GM23338 (cell line): ENCODE results near the gene GNAO1. TPM values are rescaled to one million over a fixed set of nuclear protein-coding genes. Genes with fewer than 3 reads are reported as not detected.

ENCODE experiments used
- ATAC-seq: fragments of 200-7000 bp; cut with Tn5 transposase; 3 replicates; pipeline ENCODE4 v1.9.1; 2020
- DNase-seq: peaks from one replicate; pipeline ENCODE4 v3.0.0-alpha.2; 2015; ENCODE audit warnings: low spot score
- H2AFZ ChIP-seq: fragments of 200-600 bp; sonication (generic); 2 replicates; pipeline ENCODE4 v1.8.0; 2016; ENCODE audit warnings: antibody characterized with exemption, mild to moderate bottlenecking, moderate library complexity
- H3F3A ChIP-seq: fragments of 200-600 bp; sonication (generic); replicated peaks from 2 replicates; pipeline ENCODE4 v1.8.0; 2017; ENCODE audit warnings: antibody characterized with exemption, mixed run types, low read depth
- H3K27ac ChIP-seq: fragments of 200-600 bp; sonication (generic); 2 replicates; pipeline ENCODE4 v1.6.1; 2016; ENCODE audit warnings: low read depth
- H3K27me3 ChIP-seq: fragments of 200-600 bp; sonication (generic); 2 replicates; pipeline ENCODE4 v1.8.0; 2016; ENCODE audit warnings: mild to moderate bottlenecking, mixed run types, moderate library complexity; ENCODE audit not compliant: insufficient read depth
- H3K36me3 ChIP-seq: fragments of 200-600 bp; sonication (generic); 2 replicates; pipeline ENCODE4 v1.8.0; 2016; ENCODE audit warnings: mild to moderate bottlenecking; ENCODE audit not compliant: insufficient read depth
- H3K4me1 ChIP-seq: fragments of 200-600 bp; sonication (generic); 2 replicates; pipeline ENCODE4 v1.8.0; 2016; ENCODE audit warnings: mild to moderate bottlenecking, moderate library complexity; ENCODE audit not compliant: insufficient read depth
- H3K4me2 ChIP-seq: fragments of 200-600 bp; sonication (generic); 2 replicates; pipeline ENCODE4 v1.7.1; 2017; ENCODE audit warnings: mixed run types
- H3K4me3 ChIP-seq: fragments of 200-600 bp; sonication (generic); 2 replicates; pipeline ENCODE4 v1.6.1; 2016; ENCODE audit warnings: mixed run types
- H3K79me2 ChIP-seq: fragments of 200-600 bp; sonication (generic); replicated peaks from 2 replicates; pipeline ENCODE4 v1.8.0; 2017; ENCODE audit warnings: mild to moderate bottlenecking; ENCODE audit not compliant: insufficient read depth
- H3K9me2 ChIP-seq: fragments of 200-600 bp; sonication (generic); 2 replicates; pipeline ENCODE4 v1.8.0; 2017; ENCODE audit not compliant: insufficient read depth
- H4K20me1 ChIP-seq: fragments of 200-600 bp; sonication (generic); replicated peaks from 2 replicates; pipeline ENCODE4 v1.8.0; 2017; ENCODE audit warnings: mild to moderate bottlenecking; ENCODE audit not compliant: insufficient read depth
- H3K27ac Mint-ChIP-seq: 2 replicates; pipeline ENCODE4 v1.8.0; 2020; ENCODE audit warnings: inconsistent platforms, mild to moderate bottlenecking, moderate library complexity, mixed read lengths
- H3K27me3 Mint-ChIP-seq: 3 replicates; pipeline ENCODE4 v1.8.0; 2022; ENCODE audit warnings: low read depth, mild to moderate bottlenecking, moderate library complexity, mixed read lengths, inconsistent platforms; ENCODE audit not compliant: insufficient read depth, poor library complexity
- H3K36me3 Mint-ChIP-seq: 3 replicates; pipeline ENCODE4 v1.8.0; 2021; ENCODE audit warnings: low read depth, mild to moderate bottlenecking, inconsistent platforms, moderate library complexity, mixed read lengths
- H3K4me1 Mint-ChIP-seq: 3 replicates; pipeline ENCODE4 v1.8.0; 2020; ENCODE audit warnings: mild to moderate bottlenecking, inconsistent platforms, mixed read lengths
- H3K4me3 Mint-ChIP-seq: 3 replicates; pipeline ENCODE4 v1.8.0; 2021; ENCODE audit warnings: moderate library complexity, mild to moderate bottlenecking, inconsistent platforms, mixed read lengths
- H3K9me3 Mint-ChIP-seq: 3 replicates; pipeline ENCODE4 v1.8.0; 2020; ENCODE audit warnings: moderate library complexity, mild to moderate bottlenecking, inconsistent platforms, mixed read lengths
- EZH2 ChIP-seq: fragments of 200-600 bp; sonication (generic); IDR thresholded peaks from one replicate; pipeline ENCODE4 v1.8.0; 2017; ENCODE audit warnings: antibody characterized with exemption, mild to moderate bottlenecking, low read depth; ENCODE audit not compliant: unreplicated experiment
- EZH2phosphoT487 ChIP-seq: fragments of 200-600 bp; sonication (generic); IDR thresholded peaks from one replicate; pipeline ENCODE4 v1.8.1; 2018; ENCODE audit warnings: antibody characterized with exemption; ENCODE audit not compliant: unreplicated experiment
- JUNB ChIP-seq: IDR thresholded peaks from one replicate; pipeline ENCODE4 v1.6.1; 2016; ENCODE audit warnings: antibody characterized with exemption; ENCODE audit not compliant: unreplicated experiment
- POLR2AphosphoS5 ChIP-seq: IDR thresholded peaks from 2 replicates; pipeline ENCODE4 v1.6.1; 2016; ENCODE audit warnings: antibody characterized with exemption, low read depth
- polyA plus RNA-seq: library from polyadenylated mRNA; unstranded; fragments of >200 nt; fragmentation: Nextera tagmentation; extraction: Ambion mirVana; gene quantifications from 2 replicates; pipeline ENCODE4 v1.2.1, GENCODE V29; 2016
- total RNA-seq: library from RNA; depleted of rRNA; stranded (reverse); fragments of >200 nt; shearing (Covaris generic); gene quantifications from 2 replicates; pipeline ENCODE4 v1.2.3, GENCODE V29; 2014
- TF ChIP-seq, protein P1 (sequence below), 2 experiments: fragments of 200-600 bp in 1 of 2; sonication (generic) in 1 of 2; conservative IDR thresholded peaks; 2 replicates each; pipeline versions ENCODE4 v1.5.1 to v1.6.1; 2016 to 2017; ENCODE audit warnings: antibody characterized with exemption in 2 of 2, low read depth in 2 of 2, mild to moderate bottlenecking in 2 of 2, moderate library complexity in 1 of 2
- TF ChIP-seq, protein P2 (sequence below): IDR thresholded peaks from 2 replicates; pipeline ENCODE4 v1.6.1; 2016; ENCODE audit warnings: antibody characterized with exemption
- TF ChIP-seq, protein P3 (sequence below): IDR thresholded peaks from one replicate; pipeline ENCODE4 v1.6.1; 2018; ENCODE audit warnings: antibody characterized with exemption; ENCODE audit not compliant: unreplicated experiment

Gene GNAO1
- total and polyA plus RNA-seq, 2 experiments from 2014 or later: 6.5 to 24.8 TPM

DNA sequence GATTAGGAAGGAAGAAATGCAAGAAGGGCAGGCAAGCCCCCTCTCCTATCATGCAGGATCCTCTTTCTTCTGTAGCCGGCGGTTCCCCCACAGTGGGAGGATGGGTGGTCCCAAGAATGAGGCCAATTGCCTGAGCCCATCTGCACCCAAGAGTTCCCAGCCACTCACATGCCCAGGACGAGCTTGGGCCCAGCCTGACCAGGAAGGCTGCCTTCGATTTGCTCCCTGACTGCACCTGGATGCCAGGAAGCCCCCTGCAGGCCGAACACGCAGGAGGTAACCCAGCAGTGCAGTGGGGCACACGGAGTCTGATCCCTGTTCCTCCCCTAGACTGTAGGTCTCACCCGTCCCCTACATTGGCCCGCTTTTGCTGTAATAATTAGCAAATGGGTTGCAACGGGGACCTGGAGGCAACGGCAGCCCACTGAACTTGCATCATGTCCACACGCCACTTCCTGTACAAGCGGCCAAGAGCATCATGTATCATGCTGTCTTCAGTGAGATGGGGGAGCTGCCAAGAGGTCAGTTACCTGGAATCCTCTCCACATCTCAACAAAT lies 166.6 kb downstream of the GNAO1 start:
- Histone ChIP-seq H3K36me3 (no peaks in the 10 kb centered on the region), H3K4me3 (no peak overlapping the region), H3K9me2 (no peaks in the 10 kb centered on the region), H2AFZ (peak overlapping the region; percentile 84), H3F3A (no peaks in the 10 kb centered on the region; the same call in 1 of the 2 replicates), H3K4me1 (peaks cover 23% of the 10 kb centered on the region), H3K27ac (peak overlapping the region; percentile 60; the same call in 1 of the 2 replicates), H4K20me1 (no peaks in the 10 kb centered on the region), H3K4me2 (0 out of 2 replicates have a peak overlapping the region, but pooled peaks have one; percentile 74), H3K27me3 (no peaks in the 10 kb centered on the region), H3K79me2 (no peaks in the 10 kb centered on the region)
- DNase-seq: peak; percentile 69
- Mint-ChIP-seq H3K4me3 (no peak overlapping the region), H3K4me1 (peaks cover 38% of the 10 kb centered on the region), H3K36me3 (peaks cover 4% of the 10 kb centered on the region; the same call in 1 of the 3 replicates), H3K27me3 (peaks cover 7% of the 10 kb centered on the region), H3K27ac (no peak overlapping the region), H3K9me3 (no peaks in the 10 kb centered on the region)
- TF ChIP-seq, protein P1, sequence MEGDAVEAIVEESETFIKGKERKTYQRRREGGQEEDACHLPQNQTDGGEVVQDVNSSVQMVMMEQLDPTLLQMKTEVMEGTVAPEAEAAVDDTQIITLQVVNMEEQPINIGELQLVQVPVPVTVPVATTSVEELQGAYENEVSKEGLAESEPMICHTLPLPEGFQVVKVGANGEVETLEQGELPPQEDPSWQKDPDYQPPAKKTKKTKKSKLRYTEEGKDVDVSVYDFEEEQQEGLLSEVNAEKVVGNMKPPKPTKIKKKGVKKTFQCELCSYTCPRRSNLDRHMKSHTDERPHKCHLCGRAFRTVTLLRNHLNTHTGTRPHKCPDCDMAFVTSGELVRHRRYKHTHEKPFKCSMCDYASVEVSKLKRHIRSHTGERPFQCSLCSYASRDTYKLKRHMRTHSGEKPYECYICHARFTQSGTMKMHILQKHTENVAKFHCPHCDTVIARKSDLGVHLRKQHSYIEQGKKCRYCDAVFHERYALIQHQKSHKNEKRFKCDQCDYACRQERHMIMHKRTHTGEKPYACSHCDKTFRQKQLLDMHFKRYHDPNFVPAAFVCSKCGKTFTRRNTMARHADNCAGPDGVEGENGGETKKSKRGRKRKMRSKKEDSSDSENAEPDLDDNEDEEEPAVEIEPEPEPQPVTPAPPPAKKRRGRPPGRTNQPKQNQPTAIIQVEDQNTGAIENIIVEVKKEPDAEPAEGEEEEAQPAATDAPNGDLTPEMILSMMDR (conservative IDR thresholded peaks at IDR 0.05; ENCODE audit: low read depth in 2 of 2): peak; percentile 47 to 51
- TF ChIP-seq, protein P2, sequence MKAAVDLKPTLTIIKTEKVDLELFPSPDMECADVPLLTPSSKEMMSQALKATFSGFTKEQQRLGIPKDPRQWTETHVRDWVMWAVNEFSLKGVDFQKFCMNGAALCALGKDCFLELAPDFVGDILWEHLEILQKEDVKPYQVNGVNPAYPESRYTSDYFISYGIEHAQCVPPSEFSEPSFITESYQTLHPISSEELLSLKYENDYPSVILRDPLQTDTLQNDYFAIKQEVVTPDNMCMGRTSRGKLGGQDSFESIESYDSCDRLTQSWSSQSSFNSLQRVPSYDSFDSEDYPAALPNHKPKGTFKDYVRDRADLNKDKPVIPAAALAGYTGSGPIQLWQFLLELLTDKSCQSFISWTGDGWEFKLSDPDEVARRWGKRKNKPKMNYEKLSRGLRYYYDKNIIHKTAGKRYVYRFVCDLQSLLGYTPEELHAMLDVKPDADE: no peak
- ATAC-seq: peak; percentile 54

DNA sequence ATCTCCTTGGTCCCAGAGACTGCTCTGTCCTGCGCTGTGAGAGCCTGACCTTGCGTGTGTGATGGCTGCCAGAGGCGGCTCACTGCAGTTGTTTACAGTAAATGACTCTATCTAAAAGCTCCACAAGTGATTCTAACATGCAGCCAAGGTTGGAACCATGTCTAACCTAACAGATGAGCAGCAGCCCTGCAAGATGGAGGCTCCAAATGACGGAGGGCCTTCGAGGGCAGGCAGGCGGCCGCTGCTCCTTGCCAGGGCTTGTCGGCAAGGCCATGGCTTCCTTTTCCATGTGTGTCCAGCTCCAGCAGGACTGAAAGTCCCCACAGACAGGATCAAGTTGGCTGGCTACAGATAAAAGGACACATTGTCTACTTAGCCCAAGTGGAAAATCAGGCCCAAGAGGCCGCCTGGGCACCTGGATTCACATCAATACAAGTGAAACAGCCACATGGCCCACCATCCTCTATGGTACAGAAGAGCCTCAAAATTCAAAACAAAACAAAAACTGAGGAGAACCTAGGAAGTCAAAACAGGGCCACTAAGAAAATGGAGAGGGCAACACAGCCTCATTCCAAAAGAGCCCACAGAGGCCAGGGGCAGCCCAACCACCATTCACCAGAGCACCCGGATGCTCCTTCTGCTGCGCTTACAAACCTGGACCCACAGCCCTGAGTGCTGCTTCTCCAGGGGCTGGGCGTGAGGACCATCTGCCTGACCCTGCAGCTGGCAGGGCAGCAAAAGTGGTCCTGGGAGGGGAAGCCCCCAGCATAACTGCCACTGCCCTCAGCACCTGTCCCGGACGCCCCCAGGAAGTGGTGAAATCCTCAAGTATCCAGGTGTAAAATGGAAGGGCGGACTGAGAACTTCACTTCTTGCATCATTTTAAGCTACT lies 169.1 kb downstream of the GNAO1 start:
- no peaks in the 10 kb centered on the region for H3K9me2 ChIP-seq
- Mint-ChIP-seq H3K27me3 (peaks cover 7% of the 10 kb centered on the region), H3K36me3 (peaks cover 4% of the 10 kb centered on the region; the same call in 1 of the 3 replicates), H3K27ac (no peak overlapping the region; the same call in 1 of the 2 replicates), H3K4me3 (no peak overlapping the region), H3K4me1 (peaks cover 38% of the 10 kb centered on the region), H3K9me3 (no peaks in the 10 kb centered on the region)
- DNase-seq: no peak
- no peaks in the 10 kb centered on the region for H3K79me2 ChIP-seq
- peaks cover 22% of the 10 kb centered on the region for H3K4me1 ChIP-seq
- no peak overlapping the region for H3K4me2 ChIP-seq
- H3F3A ChIP-seq: no peaks in the 10 kb centered on the region; the same call in 1 of the 2 replicates
- no peak overlapping the region for H2AFZ ChIP-seq
- no peaks in the 10 kb centered on the region for H4K20me1 ChIP-seq
- H3K4me3 ChIP-seq: no peak overlapping the region
- H3K36me3 ChIP-seq: no peaks in the 10 kb centered on the region
- H3K27me3 ChIP-seq: no peaks in the 10 kb centered on the region
- no peak for ATAC-seq
- no peak overlapping the region for H3K27ac ChIP-seq
- TF ChIP-seq, protein P2: no peak
- no peak for TF ChIP-seq EZH2
- TF ChIP-seq, protein P1 (conservative IDR thresholded peaks at IDR 0.05; ENCODE audit: low read depth in 2 of 2): no peak
- no peak for TF ChIP-seq JUNB
- TF ChIP-seq EZH2phosphoT487: no peak
- TF ChIP-seq, protein P3, sequence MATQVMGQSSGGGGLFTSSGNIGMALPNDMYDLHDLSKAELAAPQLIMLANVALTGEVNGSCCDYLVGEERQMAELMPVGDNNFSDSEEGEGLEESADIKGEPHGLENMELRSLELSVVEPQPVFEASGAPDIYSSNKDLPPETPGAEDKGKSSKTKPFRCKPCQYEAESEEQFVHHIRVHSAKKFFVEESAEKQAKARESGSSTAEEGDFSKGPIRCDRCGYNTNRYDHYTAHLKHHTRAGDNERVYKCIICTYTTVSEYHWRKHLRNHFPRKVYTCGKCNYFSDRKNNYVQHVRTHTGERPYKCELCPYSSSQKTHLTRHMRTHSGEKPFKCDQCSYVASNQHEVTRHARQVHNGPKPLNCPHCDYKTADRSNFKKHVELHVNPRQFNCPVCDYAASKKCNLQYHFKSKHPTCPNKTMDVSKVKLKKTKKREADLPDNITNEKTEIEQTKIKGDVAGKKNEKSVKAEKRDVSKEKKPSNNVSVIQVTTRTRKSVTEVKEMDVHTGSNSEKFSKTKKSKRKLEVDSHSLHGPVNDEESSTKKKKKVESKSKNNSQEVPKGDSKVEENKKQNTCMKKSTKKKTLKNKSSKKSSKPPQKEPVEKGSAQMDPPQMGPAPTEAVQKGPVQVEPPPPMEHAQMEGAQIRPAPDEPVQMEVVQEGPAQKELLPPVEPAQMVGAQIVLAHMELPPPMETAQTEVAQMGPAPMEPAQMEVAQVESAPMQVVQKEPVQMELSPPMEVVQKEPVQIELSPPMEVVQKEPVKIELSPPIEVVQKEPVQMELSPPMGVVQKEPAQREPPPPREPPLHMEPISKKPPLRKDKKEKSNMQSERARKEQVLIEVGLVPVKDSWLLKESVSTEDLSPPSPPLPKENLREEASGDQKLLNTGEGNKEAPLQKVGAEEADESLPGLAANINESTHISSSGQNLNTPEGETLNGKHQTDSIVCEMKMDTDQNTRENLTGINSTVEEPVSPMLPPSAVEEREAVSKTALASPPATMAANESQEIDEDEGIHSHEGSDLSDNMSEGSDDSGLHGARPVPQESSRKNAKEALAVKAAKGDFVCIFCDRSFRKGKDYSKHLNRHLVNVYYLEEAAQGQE: no peak
- TF ChIP-seq POLR2AphosphoS5: no peak
